GM19463 (cell line): ENCODE measurements around the gene TACR2.

Source experiments
- ATAC-seq: cut with Tn5 transposase; IDR thresholded peaks from one replicate; pipeline ENCODE4 v1.9.1; 2021; ENCODE audit warnings: mild to moderate bottlenecking, moderate library complexity; ENCODE audit not compliant: unreplicated experiment

TACR2 gene

DNA sequence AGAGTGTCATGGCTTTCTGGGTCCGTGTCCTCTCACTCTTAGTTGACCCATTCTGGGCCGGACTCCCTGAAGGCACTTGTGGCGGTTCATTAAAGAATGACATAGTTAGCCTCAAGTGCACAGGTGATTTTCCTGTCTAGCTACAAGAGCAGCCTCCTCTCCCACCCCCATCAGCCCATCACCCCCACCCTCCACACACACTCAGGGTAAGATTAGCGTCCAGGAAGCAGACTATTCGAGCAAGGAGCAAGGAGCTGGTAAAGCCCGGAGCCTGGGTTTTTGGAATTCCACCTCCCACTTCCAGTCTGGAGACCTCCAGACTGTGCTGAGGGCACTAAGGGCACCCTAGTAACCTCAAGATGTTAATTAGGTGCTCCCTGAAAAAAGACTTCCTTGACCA, 39.5 kb downstream of the TACR2 start:
- no peak for ATAC-seq

DNA sequence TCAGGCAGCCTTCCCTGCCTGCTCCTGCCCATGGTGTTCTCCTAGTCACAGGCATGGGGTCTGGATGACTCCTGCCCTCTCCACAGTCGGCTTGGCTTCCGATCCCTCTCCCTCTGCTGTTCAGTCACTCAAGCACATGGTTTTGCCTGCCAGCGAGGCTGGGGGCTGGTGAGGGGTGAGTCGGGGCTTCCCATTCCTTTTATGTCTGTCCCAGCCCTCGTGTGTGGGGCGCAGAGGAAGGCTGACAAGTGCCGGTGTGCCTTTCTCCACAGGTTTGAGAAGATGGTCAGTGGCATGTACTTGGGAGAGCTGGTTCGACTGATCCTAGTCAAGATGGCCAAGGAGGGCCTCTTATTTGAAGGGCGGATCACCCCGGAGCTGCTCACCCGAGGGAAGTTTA, 40.1 kb downstream of the TACR2 start:
- ATAC-seq, result no peak

DNA sequence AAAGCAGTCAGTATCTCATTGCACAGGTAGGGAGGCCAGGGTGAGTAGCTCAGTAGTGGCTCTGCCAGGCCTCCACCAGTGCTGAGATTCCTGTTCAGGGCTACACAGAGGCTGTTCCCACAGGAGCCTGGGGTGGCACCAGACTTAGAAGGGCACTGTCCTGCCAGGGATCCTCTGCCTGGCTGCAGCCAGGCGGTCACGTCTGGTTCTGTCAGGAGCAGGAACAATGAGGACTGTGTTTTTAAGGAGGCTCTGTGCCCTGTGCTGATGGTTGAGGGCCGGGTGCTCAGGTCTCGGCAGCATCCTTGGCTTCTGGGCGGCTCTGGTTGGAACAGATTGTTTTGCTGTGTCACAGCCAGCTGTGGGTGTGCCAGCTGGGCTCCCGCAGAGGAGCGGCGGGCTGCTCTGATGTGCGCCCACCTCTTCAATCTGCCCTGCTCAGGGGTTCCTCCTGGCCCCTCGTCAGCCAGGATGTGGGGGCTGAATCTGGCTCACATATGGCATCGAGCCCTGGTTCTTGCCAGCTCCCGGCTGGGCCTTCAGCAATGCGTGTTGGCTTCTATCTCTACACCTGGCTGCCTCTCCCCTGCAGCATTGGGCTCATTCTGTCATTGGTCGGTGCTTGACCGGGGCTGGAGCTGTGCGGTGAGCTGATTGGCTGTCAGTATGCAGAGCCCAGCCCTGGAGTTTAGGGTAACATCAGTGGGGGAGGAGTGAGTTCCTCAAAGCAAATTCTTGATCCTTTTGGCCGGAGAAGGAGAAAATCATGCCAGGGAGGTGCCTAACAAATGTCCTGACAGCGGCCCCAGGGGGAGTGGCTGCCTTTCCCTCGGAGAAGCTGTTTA, 41.2 kb downstream of the TACR2 start:
- no peak for ATAC-seq

DNA sequence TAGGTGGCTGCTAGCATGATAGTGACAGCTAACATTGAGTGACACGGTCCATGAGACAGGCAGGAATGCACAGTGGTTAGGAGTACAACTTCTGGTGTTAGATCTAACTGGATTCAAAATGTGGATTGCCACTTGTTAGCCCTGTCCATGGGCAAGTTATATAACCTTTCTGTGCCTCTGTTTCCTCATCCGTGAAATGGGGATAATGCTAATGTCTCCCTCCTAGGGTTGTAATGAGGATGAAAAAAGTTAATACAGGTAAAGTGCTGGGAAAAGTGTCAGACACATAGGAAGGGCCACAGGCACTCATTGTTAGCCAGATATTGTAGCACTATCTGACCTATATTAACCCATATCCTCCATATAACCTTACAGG, 41.8 kb downstream of the TACR2 start:
- ATAC-seq, result no peak

DNA sequence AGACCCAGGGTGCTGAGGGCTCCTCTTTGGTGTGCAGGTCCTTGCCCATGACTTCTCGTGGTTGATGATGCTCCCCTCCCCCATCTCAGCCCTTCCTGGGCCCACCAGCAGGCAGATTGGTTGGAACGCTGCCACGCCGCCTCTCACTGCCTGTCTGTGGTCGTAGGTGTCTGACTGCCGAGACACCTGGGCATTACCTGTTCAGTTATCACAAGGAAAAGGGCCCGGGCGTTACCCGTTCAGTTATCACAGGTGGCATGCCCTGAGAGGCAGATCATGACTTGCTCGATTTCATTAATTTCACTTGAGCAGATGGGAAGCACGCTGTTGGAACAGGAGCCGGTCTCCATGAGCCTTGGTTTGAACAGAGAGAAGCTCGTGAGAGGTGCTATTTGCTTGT, 42.5 kb downstream of the TACR2 start:
- ATAC-seq, result no peak

DNA sequence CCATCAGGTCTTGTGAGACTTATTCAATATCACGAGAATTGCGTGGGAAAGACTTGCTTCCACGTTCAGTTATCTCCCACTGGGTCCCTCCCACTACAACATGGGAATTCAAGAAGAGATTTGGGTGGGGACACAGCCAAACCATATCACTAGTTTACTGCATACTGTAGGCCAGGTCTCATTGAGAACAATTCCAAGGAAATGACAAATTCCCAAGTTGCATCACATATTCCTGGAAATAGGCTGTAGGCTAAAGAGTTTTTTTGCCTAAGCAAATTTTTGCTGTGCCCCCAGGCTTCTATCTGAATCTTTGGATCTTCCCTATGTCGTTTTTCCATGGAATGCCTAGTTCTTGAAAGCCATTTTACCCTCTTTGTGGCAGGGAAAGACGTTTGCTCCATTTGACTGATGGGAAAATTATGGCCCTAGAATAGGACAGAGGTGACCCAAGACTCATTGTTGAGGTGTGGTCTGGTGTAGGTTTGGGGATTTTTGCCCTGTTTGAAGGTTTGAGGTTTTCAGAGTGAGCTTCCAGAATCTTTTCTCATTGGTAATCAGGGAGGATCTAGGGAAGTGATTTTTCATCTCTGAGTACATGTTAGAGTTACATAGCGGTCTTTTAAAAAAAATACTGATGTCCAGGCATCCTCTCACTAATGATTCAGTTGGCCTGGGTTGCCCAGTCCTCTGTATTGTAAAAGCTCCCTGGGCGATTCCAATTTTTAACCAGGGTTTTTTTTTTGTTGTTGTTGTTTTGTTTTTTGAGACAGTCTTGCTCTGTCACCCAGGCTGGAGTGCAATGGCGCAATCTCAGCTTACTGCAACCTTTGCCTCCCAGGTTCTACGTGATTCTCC, 44.4 kb downstream of the TACR2 start:
- no peak for ATAC-seq

DNA sequence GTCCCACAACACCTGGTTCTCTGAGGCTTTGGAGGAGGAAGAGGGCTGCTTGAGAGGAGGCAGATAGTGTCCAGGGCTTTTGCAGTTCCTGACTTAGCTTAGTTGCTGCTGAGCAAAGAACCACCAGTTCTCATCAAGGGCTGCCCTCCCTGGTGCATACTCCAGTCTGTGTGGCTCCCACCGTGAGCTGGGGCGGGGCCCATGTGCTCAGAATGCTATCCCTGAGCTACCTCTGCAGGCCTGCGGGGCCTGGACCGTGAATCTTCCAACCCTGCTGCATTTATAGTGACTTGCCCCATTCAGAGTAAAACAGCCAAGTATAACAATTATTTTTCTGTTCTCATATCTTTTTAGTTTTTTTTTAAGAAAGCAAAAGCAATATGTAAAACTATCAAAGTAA, 49.2 kb downstream of the TACR2 start:
- ATAC-seq, result no peak

DNA sequence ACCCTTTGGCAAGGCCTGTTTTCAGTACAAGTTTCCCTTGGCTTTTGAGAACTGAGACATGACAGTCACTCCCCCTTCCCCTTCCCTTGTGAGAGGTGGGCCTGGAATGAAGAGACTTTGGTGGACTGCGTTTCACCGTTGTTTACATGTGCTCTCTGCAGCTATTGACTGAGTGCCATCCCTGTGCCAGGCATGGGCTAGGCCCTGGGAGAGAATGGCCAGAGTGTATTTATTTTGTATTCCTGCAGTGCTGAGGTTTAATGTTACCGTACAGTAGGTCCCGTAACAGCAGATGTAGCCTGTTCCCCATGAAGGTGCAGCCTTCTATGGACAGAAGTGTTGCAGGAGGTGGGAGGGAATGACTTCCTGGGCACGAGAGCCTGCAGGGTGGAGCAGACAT, 50.0 kb downstream of the TACR2 start:
- ATAC-seq, result no peak

DNA sequence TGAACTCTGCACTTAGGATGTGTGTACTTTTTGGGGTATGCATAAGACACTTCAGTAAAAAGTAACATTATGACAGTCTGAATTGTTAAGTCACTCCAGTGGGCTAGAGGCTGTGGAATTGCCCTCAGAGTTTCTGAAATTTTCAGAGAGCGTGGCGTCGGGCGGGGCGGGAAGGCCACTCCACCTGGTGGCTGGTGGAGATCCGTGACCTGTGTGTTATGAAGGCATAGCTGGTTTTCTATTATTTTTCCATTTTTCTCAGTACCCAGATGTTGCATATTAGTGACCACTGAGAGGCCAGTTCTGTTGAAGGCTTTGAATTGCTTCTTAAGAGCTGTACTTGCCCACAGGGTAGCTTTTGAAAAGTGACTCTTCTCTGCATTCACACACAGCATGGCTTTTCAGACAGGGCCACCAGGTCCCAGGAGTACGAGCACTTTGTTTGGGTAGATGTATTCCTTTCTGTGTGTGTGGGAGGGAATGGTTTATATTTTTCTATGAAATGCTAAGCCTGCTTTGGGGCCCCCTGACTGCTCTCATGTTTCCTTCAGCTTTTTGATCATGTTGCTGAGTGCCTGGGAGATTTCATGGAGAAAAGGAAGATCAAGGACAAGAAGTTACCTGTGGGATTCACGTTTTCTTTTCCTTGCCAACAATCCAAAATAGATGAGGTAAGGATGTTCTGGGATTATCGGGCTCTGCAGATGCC, 52.3 kb downstream of the TACR2 start:
- no peak for ATAC-seq

DNA sequence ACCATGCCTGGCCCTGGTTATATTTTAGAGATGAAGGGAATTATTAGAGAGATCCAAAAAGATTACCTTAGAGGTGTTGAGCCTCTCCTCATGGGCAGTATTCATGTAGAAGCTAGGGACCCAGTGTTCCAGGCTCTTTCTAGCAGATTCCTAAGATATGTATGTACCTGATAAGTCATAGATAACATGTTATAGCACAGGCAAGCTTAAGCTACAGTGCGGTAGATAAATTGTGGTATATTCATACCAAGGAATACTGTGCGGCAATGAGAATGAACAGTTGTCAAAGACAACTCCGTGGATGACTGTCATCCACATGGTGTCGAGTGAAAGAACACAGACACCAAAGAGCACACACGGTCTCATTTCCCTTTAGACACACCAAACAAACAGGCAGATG, 53.1 kb downstream of the TACR2 start:
- ATAC-seq, result no peak

DNA sequence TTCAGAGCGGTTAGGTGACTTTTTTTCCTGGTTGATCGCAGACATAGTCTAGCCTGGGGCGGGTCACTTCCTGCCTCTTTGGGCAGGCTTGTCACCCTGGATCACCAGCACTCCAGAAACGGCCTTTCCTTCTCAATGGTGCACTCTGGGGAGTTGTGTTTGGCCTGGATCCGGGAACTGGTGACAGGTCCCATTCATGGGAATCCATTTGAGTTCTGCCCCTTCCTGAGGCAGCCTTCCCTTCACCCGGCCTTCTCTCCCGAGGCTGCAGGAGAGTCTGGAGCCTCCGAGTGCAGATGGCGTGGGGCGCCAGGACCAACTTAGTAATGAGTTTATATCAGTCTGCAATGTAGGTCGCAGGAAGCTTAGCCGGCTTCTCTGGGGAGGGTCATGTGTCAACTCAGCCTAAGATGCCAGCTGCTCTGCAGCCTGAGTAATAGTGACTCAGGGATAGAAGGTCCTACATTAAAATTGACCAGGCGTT, 54.2 kb downstream of the TACR2 start:
- no peak for ATAC-seq

DNA sequence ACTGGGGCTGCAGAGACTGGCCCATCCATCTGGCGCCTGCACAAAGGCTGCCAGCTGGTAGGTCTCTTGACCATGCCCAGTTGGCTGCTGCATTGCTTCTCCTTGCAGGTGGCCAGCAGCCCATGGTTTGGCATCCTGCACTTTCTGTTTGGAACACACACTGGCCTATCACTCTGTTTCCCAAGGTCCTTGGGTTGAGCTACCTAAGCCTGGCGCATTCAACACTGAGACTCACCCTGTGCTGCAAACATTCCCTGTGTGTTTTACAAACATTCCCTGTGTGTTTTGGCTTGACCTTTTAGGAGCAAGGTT, 55.5 kb downstream of the TACR2 start:
- no peak for ATAC-seq

DNA sequence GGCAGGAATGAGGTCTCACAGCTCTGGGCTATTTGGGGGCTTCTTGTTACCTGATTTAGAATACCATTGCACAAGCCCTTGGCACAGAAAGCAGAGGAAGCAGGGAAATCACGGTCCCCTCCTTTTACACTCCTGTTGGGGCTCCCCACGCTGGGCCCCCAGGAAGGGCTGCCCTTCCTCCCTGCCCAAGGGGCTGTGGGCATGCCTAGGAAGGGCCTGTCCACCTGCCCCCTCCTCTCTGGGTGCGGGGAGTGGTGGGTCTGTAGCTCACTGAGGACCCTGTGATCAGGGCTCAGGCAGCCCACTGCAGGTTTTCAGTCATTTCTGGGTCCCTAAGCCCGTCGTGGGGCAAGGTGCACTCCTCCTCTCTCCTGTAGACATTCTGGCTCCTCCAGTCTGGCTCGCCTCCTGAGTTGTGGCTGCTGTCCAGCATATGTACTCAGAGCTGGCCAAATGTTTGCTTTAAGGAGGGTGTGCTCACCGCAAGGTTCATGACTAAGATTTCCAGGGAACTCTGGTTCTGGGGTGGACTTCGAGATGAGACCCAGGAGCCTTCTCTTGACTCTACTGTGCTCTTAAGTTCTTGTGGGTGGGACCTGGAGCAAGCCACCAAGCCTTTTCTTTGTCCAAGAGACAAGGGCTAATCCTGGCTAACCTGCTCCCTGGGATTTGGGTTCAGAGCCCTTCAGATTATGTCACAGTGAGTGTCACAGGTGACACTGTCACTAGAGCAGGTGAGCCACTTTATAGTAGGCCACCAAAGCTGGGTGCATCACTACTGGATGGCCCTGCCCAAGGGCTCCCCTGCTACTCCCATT, 56.0 kb downstream of the TACR2 start:
- ATAC-seq, result no peak

DNA sequence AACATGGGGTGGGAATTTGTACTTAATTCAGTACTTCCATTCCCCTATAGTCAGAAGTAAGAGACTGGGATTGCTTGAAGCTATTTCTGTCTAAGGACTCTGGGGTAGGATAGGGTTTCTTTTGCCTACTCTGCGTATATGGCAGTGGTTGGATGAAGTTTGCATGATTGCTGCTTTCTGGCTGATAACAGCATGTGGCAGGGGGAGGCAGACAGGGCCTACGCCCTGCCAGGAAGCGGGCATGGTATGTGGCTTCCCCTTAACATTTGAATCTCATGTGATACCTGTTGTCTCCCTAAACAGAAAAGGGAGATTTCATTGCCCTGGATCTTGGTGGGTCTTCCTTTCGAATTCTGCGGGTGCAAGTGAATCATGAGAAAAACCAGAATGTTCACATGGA, 57.1 kb downstream of the TACR2 start:
- no peak for ATAC-seq

DNA sequence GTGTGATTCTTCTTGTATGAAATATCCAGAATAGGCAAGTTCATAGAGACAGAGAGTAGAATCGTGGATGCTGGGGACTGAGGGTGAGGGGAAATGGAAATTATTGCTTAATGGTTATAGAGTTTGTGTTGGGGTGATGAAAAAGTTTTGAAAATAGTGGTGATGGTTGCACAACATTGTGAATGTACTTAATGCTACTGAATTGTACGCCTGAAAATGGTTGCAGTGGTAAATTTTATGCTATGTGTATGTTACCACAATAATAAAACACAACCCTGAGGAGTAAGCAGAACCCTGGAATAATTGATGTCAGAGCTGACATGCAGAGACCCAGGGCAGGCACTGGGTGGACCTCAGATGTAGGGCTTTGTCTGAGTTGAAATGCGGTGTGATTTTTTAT, 57.6 kb downstream of the TACR2 start:
- no peak for ATAC-seq

DNA sequence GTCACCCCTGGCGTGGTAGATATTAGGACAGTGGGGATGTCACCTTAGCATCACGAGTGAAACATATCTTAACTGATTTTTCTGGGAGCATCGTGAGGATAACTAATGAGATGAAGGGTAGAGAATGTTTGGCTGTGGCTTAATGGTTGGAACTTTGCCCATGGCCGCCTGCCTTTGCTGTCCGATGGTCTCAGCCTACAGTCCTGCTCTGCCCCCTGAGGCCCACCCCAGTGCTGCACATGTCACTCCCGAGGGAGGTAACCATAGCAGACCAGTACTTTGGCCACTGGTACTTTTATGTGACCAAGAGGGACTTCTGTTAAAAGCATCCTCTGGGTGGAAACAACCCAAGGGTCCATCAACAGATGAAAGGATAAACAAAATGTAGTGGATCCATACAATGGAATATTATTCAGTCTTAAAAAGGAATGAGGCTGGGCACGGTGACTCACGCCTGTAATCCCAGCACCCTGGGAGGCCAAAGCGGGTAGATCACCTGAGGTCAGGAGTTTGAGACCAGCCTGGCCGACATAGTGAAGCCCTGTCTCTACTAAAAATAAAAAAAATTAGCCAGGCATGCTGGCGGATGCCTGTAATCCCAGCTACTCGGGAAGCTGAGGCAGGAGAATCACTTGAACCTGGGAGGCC, 58.4 kb downstream of the TACR2 start:
- no peak for ATAC-seq

DNA sequence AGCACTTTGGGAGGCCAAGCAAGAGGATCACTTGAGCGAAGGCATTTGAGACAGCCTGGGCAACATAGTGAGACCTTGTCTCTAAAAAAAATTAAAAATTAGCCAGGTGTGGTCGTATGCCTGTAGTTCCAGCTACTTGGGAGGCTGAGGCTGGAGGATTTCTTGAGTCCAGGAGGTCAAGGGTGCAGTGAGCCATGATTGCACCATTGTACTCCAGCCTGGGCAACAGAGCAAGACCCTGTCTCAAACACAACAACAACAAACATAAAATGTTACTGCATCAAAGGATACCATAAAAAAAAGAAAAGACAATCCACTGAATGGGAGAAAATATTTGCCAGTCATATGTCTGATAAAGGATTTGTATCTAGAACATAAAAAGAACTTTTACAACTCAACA, 60.5 kb downstream of the TACR2 start:
- no peak for ATAC-seq

DNA sequence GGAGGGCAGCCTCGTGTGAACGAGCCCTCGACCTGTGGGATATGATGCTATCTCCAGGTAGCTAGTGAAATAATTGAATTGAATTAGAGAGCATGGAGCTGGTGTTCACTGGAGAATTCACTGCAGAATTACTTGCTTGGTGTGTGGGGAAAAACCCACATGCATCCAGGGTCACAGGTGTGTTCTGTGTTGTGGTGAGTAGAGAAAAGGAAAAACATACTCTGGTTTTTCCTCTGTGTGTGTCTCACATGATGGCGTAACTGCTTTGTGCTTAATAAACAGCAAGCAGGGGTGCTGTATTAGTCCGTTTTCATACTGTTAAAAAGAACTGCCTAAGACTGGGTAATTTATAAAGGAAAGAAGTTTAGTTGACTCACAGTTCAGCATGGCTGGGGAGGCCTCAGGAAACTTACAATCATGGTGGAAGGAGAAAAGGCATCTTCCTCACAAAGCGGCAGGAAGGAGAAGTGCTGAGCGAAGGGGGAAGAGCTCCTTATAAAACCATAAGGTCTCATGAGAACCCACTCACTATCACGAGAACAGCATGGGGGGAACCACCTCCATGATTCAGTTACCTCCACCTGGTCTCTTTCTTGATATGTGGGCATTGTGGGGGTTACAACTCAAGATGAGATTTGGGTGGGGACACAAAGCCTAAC, 62.6 kb downstream of the TACR2 start:
- no peak for ATAC-seq
